Caco-2 (cell line): Measurements from ENCODE around the gene TSACC. TPM values are rescaled to one million over a fixed set of nuclear protein-coding genes. Genes with fewer than 3 reads are reported as not detected.

Experiments used
- BruUV-seq: library from RNA; stranded (reverse); fragments of 400-500 nt; replicated peaks from 2 replicates; lab custom pipeline; 2021; lab: Mats Ljungman, UMichigan
- CTCF ChIA-PET: fragments of 300-600 bp; sonication (Branson Sonifier 250); formaldehyde crosslinking; loops from one replicate; lab custom pipeline; 2022; ENCODE audit warnings: antibody characterized with exemption; lab: Charles Lee
- POLR2A ChIA-PET: fragments of 300-600 bp; sonication (Branson Sonifier 250); formaldehyde crosslinking; loops from one replicate; lab custom pipeline; 2022; ENCODE audit warnings: antibody characterized with exemption; lab: Charles Lee
- DNase-seq, 2 experiments: peaks; one replicate each; pipeline versions ENCODE4 v3.0.0 to v3.0.0-alpha.2; 2020 to 2022
- H3K27me3 ChIP-seq: replicated peaks from 2 replicates; pipeline ENCODE4 v1.6.0; 2011; ENCODE audit warnings: low read length; ENCODE audit not compliant: control insufficient read depth, insufficient read depth
- H3K36me3 ChIP-seq: 2 replicates; pipeline ENCODE4 v1.5.1; 2011; ENCODE audit warnings: low read length; ENCODE audit not compliant: control insufficient read depth, insufficient read depth
- H3K4me1 ChIP-seq: fragments of 250-450 bp; sonication (Bioruptor Pico); 2 replicates; pipeline ENCODE4 v1.5.1; 2020; ENCODE audit warnings: mild to moderate bottlenecking
- H3K4me3 ChIP-seq: 2 replicates; pipeline ENCODE4 v1.5.1; 2011; ENCODE audit warnings: low read depth, mild to moderate bottlenecking, control low read depth, low read length
- H3K9me3 ChIP-seq: fragments of 250-450 bp; sonication (Bioruptor Pico); 2 replicates; pipeline ENCODE4 v1.5.1; 2020; ENCODE audit warnings: mild to moderate bottlenecking, moderate library complexity
- H3K27ac Mint-ChIP-seq: one replicate; pipeline ENCODE4 v1.8.0; 2022; ENCODE audit warnings: mixed read lengths; ENCODE audit not compliant: unreplicated experiment
- H3K27me3 Mint-ChIP-seq: one replicate; pipeline ENCODE4 v1.8.0; 2022; ENCODE audit warnings: mixed read lengths; ENCODE audit not compliant: insufficient read depth, unreplicated experiment
- H3K36me3 Mint-ChIP-seq: one replicate; pipeline ENCODE4 v1.8.0; 2022; ENCODE audit warnings: mild to moderate bottlenecking, mixed read lengths; ENCODE audit not compliant: insufficient read depth, unreplicated experiment
- H3K4me1 Mint-ChIP-seq: one replicate; pipeline ENCODE4 v1.8.0; 2022; ENCODE audit warnings: low read depth, mixed read lengths; ENCODE audit not compliant: unreplicated experiment
- H3K4me3 Mint-ChIP-seq: one replicate; pipeline ENCODE4 v1.8.0; 2022; ENCODE audit warnings: mild to moderate bottlenecking, moderate library complexity, mixed read lengths; ENCODE audit not compliant: unreplicated experiment
- H3K9me3 Mint-ChIP-seq: one replicate; pipeline ENCODE4 v1.8.0; 2022; ENCODE audit warnings: mixed read lengths; ENCODE audit not compliant: unreplicated experiment
- CTCF ChIP-seq, 2 experiments: fragments of 200-600 bp in 1 of 2; IDR thresholded peaks; 1 replicate in 1 of 2; 2 replicates in 1 of 2; pipeline versions ENCODE4 v1.5.1 to v1.8.0; 2011 to 2022; ENCODE audit warnings: antibody characterized with exemption in 1 of 2, control low read depth in 1 of 2, inconsistent platforms in 1 of 2, low read depth in 1 of 2, low read length in 1 of 2, mild to moderate bottlenecking in 1 of 2, moderate library complexity in 1 of 2; ENCODE audit not compliant: insufficient read depth in 1 of 2, severe bottlenecking in 1 of 2, unreplicated experiment in 1 of 2
- intact Hi-C: fragments of 100-400 bp; cut with micrococcal nuclease; formaldehyde crosslinking; loops from one replicate; pipeline ENCODE4 v1.10.0; 2022; ENCODE audit not compliant: unreplicated experiment
- total RNA-seq: library from RNA; stranded (reverse); gene quantifications from 2 replicates; pipeline ENCODE4 v1.2.3, GENCODE V29; 2022

The TSACC gene
- total RNA-seq, 1 experiment from 2014 or later: 3.9 TPM

- Mint-ChIP-seq H3K9me3 (no peaks in the 10 kb centered on the region), H3K36me3 (no peaks in the 10 kb centered on the region), H3K4me1 (peaks cover 22% of the 10 kb centered on the region), H3K27me3 (no peaks in the 10 kb centered on the region), H3K27ac (peak overlapping the region; percentile 65), H3K4me3 (peak overlapping the region; percentile 75)
- Histone ChIP-seq H3K4me3 (no peak overlapping the region; the same call in 1 of the 2 replicates), H3K36me3 (no peaks in the 10 kb centered on the region), H3K27me3 (no peaks in the 10 kb centered on the region), H3K4me1 (peaks cover 52% of the 10 kb centered on the region), H3K9me3 (no peaks in the 10 kb centered on the region)
- intact Hi-C loops: no loop called here
- ChIA-PET CTCF (no interaction called here), POLR2A (no interaction called here)
- no peak for TF ChIP-seq CTCF (IDR thresholded peaks at IDR 0.05; ENCODE audit: insufficient read depth in 1 of 2, low read depth in 1 of 2, low read length in 1 of 2, severe bottlenecking in 1 of 2, unreplicated experiment in 1 of 2)
- BruUV-seq: no TSS peak
- no peak for DNase-seq
Observed at GRCh38 chr1:156367383-156368156, 29.2 kb downstream of the TSACC start.

GRCh38 chr1:156368157-156368658, 29.9 kb downstream of the TSACC start:
- CTCF ChIA-PET: no interaction called here

More at GRCh38 chr1:156368157-156368658, 29.9 kb downstream of the TSACC start:
- Histone ChIP-seq H3K27me3 (no peaks in the 10 kb centered on the region), H3K4me1 (peaks cover 57% of the 10 kb centered on the region), H3K9me3 (no peaks in the 10 kb centered on the region), H3K36me3 (no peaks in the 10 kb centered on the region), H3K4me3 (peak overlapping the region; percentile 16; the same call in 1 of the 2 replicates)
- no peaks in the 10 kb centered on the region for H3K36me3 Mint-ChIP-seq
- no peaks in the 10 kb centered on the region for H3K9me3 Mint-ChIP-seq
- H3K4me3 Mint-ChIP-seq: peak overlapping the region; percentile 75
- no TSS peak for BruUV-seq
- peaks cover 22% of the 10 kb centered on the region for H3K4me1 Mint-ChIP-seq
- intact Hi-C loops: no loop called here
- TF ChIP-seq CTCF (IDR thresholded peaks at IDR 0.05; ENCODE audit: insufficient read depth in 1 of 2, low read depth in 1 of 2, low read length in 1 of 2, severe bottlenecking in 1 of 2, unreplicated experiment in 1 of 2): no peak
- H3K27ac Mint-ChIP-seq: peak overlapping the region; percentile 65
- no peaks in the 10 kb centered on the region for H3K27me3 Mint-ChIP-seq
- POLR2A ChIA-PET: no interaction called here
- DNase-seq: peak in 1 of 2 experiments; percentile 48
